Measurements from ENCODE around the gene PIGU. TPM values are rescaled to one million over a fixed set of nuclear protein-coding genes. Genes with fewer than 3 reads are reported as not detected.
A peak's percentile ranks its signal among the peaks of the same experiment; 100 is the strongest.

PIGU gene
- total RNA-seq, 1 donor from 2014 or later: 45.8 TPM

DNA sequence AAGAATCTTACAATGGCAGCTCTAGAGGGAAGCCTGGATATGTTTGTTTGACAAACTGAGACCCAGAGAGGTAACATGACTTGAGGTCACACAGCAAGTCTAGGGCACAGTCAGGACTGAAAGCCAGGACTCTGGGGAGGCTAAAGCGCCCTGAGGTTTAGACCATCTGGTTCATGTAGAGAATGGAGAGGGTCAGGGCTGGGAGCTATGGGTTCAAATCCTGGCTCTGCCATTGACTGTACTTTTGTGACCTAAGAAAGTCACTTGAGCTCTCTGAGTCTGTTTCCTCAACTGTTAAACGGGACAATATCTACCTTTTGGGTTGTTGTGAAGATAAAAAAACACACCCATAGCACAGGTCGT, 26.1 kb upstream of the PIGU start:
- DNase-seq (ENCODE audit: low spot score, unreplicated experiment): no peak
- Mint-ChIP-seq H3K4me3 (ENCODE audit: low read depth) (peak overlapping the region; percentile 97), H3K27ac (peak overlapping the region; percentile 98), H3K27me3 (peaks cover 8% of the 10 kb centered on the region), H3K4me1 (ENCODE audit: low read depth) (peaks cover 30% of the 10 kb centered on the region), H3K9me3 (ENCODE audit: low read depth) (no peaks in the 10 kb centered on the region), H3K36me3 (ENCODE audit: insufficient read depth) (no peaks in the 10 kb centered on the region)
- TF ChIP-seq, protein P1, sequence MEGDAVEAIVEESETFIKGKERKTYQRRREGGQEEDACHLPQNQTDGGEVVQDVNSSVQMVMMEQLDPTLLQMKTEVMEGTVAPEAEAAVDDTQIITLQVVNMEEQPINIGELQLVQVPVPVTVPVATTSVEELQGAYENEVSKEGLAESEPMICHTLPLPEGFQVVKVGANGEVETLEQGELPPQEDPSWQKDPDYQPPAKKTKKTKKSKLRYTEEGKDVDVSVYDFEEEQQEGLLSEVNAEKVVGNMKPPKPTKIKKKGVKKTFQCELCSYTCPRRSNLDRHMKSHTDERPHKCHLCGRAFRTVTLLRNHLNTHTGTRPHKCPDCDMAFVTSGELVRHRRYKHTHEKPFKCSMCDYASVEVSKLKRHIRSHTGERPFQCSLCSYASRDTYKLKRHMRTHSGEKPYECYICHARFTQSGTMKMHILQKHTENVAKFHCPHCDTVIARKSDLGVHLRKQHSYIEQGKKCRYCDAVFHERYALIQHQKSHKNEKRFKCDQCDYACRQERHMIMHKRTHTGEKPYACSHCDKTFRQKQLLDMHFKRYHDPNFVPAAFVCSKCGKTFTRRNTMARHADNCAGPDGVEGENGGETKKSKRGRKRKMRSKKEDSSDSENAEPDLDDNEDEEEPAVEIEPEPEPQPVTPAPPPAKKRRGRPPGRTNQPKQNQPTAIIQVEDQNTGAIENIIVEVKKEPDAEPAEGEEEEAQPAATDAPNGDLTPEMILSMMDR (IDR thresholded peaks at IDR 0.05; ENCODE audit: unreplicated experiment): no peak

DNA sequence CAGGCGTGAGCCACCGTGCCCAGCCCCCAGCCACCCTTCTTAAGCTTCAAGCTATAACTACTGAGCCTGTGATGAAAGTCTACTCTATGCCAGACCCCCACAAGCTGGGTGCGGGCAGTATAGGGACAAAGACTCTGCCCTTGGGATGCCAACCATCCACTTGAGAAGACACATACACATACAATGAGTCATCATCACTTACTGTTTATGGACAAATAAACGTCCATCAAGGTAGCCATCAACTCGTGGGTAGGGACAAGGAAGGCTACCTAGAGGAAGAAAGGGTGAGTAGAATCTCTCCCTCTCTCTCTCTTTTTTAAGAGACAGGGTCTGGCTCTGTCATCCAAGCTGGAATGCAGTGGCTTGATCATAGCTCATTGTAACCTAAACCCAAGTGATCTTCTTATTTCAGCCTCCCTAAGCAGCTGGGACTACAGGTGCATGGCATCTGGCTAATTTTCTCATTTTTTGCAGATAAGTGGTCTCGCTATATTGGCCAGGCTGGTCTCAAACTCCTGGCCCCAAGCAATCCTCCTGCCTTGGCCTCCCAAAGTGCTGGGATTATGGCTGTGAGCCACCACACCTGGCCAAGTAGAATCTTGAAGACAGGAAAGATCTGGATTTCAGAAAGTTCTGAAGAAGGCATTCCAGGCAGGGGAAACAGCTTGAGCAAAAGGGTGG, 24.7 kb upstream of the PIGU start:
- H3K36me3 Mint-ChIP-seq (ENCODE audit: insufficient read depth): no peaks in the 10 kb centered on the region
- TF ChIP-seq, protein P1 (IDR thresholded peaks at IDR 0.05; ENCODE audit: unreplicated experiment): no peak
- DNase-seq (ENCODE audit: low spot score, unreplicated experiment): no peak
- no peaks in the 10 kb centered on the region for H3K9me3 Mint-ChIP-seq (ENCODE audit: low read depth)
- no peak overlapping the region for H3K27ac Mint-ChIP-seq
- H3K27me3 Mint-ChIP-seq: peaks cover 4% of the 10 kb centered on the region
- peaks cover 30% of the 10 kb centered on the region for H3K4me1 Mint-ChIP-seq (ENCODE audit: low read depth)
- peak overlapping the region; percentile 22 for H3K4me3 Mint-ChIP-seq (ENCODE audit: low read depth)

DNA sequence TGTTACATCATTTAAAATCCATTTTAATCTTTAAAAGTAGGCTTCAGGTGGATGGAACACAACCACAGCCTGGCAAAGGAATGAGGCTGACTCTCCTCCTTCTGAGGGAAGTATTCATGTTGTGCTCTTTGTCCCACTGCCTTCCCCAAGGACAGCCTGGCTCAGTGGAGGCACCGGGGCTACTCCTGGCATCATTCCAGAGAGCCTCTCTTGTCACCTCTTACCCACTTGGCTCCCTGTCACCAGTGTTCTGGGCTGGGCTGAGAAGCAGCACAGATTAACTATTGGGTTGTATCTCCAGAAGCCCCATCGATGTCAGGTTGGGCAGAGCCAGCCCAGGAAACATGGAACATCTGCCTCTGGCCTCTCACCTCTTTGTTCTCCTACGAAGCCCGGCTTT, 16.5 kb upstream of the PIGU start:
- no peaks in the 10 kb centered on the region for H3K27me3 Mint-ChIP-seq
- H3K36me3 Mint-ChIP-seq (ENCODE audit: insufficient read depth): no peaks in the 10 kb centered on the region
- H3K9me3 Mint-ChIP-seq (ENCODE audit: low read depth): no peaks in the 10 kb centered on the region

DNA sequence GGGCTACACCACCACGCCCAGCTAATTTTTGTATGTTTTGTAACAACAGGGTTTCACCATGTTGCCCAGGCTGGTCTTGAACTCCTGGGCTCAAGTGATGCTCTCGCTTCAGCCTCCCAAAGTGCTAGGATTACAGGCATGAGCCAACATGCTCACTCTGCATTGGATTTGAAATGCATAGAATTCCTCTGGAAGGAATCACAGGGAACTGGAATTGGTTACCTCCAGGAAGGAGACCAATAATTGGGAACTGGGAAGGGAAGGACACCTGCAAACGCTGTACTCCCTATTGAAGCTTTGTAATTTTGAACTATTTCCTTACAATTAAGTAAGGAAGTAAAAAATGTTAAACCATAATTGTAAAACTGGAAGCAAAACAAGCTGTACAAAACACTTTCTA, 14.9 kb upstream of the PIGU start:
- H3K36me3 Mint-ChIP-seq (ENCODE audit: insufficient read depth): no peaks in the 10 kb centered on the region
- no peak for DNase-seq (ENCODE audit: low spot score, unreplicated experiment)
- no peaks in the 10 kb centered on the region for H3K27me3 Mint-ChIP-seq
- H3K4me1 Mint-ChIP-seq (ENCODE audit: low read depth): no peaks in the 10 kb centered on the region
- no peaks in the 10 kb centered on the region for H3K9me3 Mint-ChIP-seq (ENCODE audit: low read depth)
- TF ChIP-seq, protein P1 (IDR thresholded peaks at IDR 0.05; ENCODE audit: unreplicated experiment): no peak
- no peak overlapping the region for H3K4me3 Mint-ChIP-seq (ENCODE audit: low read depth)
- no peak overlapping the region for H3K27ac Mint-ChIP-seq

More for the DNA sequence above, 16.5 kb upstream of the PIGU start:
- H3K4me1 Mint-ChIP-seq (ENCODE audit: low read depth): no peaks in the 10 kb centered on the region
- no peak overlapping the region for H3K4me3 Mint-ChIP-seq (ENCODE audit: low read depth)
- H3K27ac Mint-ChIP-seq: no peak overlapping the region
- TF ChIP-seq, protein P1 (IDR thresholded peaks at IDR 0.05; ENCODE audit: unreplicated experiment): no peak
- DNase-seq (ENCODE audit: low spot score, unreplicated experiment): no peak

DNA sequence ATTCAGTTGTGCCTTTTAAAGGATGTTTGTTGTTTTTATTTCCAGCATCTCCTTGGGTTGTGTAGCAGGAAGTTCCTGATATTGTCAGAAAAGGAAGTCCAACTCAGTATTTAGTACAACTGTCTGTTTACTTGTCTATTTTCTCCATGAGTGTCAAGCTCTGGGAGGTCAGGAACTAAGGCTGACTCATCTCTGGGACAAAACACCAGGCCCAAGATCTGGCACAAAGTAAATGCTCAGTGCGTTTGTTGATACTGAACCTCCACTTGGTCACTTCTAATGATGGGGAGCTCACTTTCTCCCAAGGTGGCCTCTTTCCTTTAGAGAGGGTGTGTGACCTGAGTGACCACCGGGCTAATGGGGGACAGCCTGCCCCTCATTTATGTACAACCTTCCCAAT, 12.6 kb upstream of the PIGU start:
- no peaks in the 10 kb centered on the region for H3K9me3 Mint-ChIP-seq (ENCODE audit: low read depth)
- no peaks in the 10 kb centered on the region for H3K4me1 Mint-ChIP-seq (ENCODE audit: low read depth)
- no peaks in the 10 kb centered on the region for H3K27me3 Mint-ChIP-seq
- no peak overlapping the region for H3K4me3 Mint-ChIP-seq (ENCODE audit: low read depth)
- DNase-seq (ENCODE audit: low spot score, unreplicated experiment): no peak
- H3K36me3 Mint-ChIP-seq (ENCODE audit: insufficient read depth): no peaks in the 10 kb centered on the region
- TF ChIP-seq, protein P1 (IDR thresholded peaks at IDR 0.05; ENCODE audit: unreplicated experiment): no peak
- H3K27ac Mint-ChIP-seq: no peak overlapping the region

Measured in progenitor cell of endocrine pancreas (in vitro differentiated cells).